Aorta (tissue), 5 donors: ENCODE measurements around the gene ENDOU. TPM values are rescaled to one million over a fixed set of nuclear protein-coding genes. Genes with fewer than 3 reads are reported as not detected.
A peak's percentile ranks its signal among the peaks of the same experiment; 100 is the strongest.

Experiments used
- ATAC-seq: fragments of 200-7000 bp; cut with Tn5 transposase; one replicate; pipeline ENCODE4 v1.9.1; 2022; ENCODE audit warnings: moderate library complexity; ENCODE audit not compliant: low FRiP score
- DNase-seq, 2 donors: peaks; one replicate each; pipeline ENCODE4 v3.0.0-alpha.2; 2020
- H3K27ac ChIP-seq, 2 donors: one replicate each; pipeline ENCODE4 v1.5.1; 2013; ENCODE audit warnings: low read length in 2 of 2, mild to moderate bottlenecking in 2 of 2, moderate library complexity in 2 of 2, control low read depth in 1 of 2, inconsistent platforms in 1 of 2, low read depth in 1 of 2
- H3K27me3 ChIP-seq, 2 donors: one replicate each; pipeline ENCODE4 v1.6.1; 2013; ENCODE audit warnings: control low read depth in 1 of 2, low read length in 1 of 2, mild to moderate bottlenecking in 1 of 2, moderate library complexity in 1 of 2; ENCODE audit not compliant: insufficient read depth in 2 of 2, control insufficient read depth in 1 of 2
- H3K36me3 ChIP-seq, 2 donors: one replicate each; pipeline ENCODE4 v1.6.1; 2013; ENCODE audit warnings: control low read depth in 1 of 2, low read length in 1 of 2, mild to moderate bottlenecking in 1 of 2; ENCODE audit not compliant: insufficient read depth in 2 of 2, control insufficient read depth in 1 of 2
- H3K4me1 ChIP-seq, 2 donors: one replicate each; pipeline ENCODE4 v1.6.1; 2013; ENCODE audit warnings: low read length in 2 of 2, control low read depth in 1 of 2, mild to moderate bottlenecking in 1 of 2, moderate library complexity in 1 of 2; ENCODE audit not compliant: insufficient read depth in 2 of 2, control insufficient read depth in 1 of 2
- H3K4me3 ChIP-seq, 2 donors: one replicate each; pipeline ENCODE4 v1.5.1; 2013; ENCODE audit warnings: low read length in 2 of 2, control low read depth in 1 of 2, mild to moderate bottlenecking in 1 of 2
- H3K9me3 ChIP-seq: one replicate; pipeline ENCODE4 v1.6.1; 2013; ENCODE audit warnings: mild to moderate bottlenecking, low read length; ENCODE audit not compliant: control insufficient read depth
- WGBS, 2 donors: extraction: QIAGEN DNeasy Blood & Tissue Kit; methylation state at CpG; one replicate each; pipeline ENCODE4 v1.1.7; 2013; 5-methylcytosine and 5-hydroxymethylcytosine counted together
- intact Hi-C, 2 donors: fragments of 100-400 bp; cut with DNase I; formaldehyde crosslinking; loops; one replicate each; pipeline versions ENCODE4 v1.14.2 to v1.15.0; 2022
- polyA plus RNA-seq, 2 donors: library from polyadenylated mRNA; stranded (reverse); fragments of 200-250 nt; gene quantifications; one replicate each; pipeline ENCODE4 v1.2.3, GENCODE V29; 2013
- total RNA-seq, 2 donors: library from RNA; stranded (reverse); fragmentation: NEBNext Ultra II Directional; extraction: Animal tissue kit (Norgen Biotek cat#: 25700); gene quantifications; one replicate each; pipeline ENCODE4 v1.2.1, GENCODE V29; 2021
- donor health status: healthy with polysubstance abuse.
- donor health status: Bipolar disorder and iron deficiency.
- donor health status: DM: no; HTN: no; CAD: no.
- donor health status: DM: no; HTN: no; CAD: no.
- donor health status: DM: yes; HTN: yes; CAD: no.

ENDOU gene
- total and polyA plus RNA-seq, 4 donors = 0.29 to 1.7 (median 0.74) TPM; not detected in 1

GRCh38 chr12:47758834-47759690 is 33.8 kb upstream of the ENDOU start, which contains the start of gene RAPGEF3:
TSS of gene RAPGEF3 (minus strand) at chr12:47758880. CDS start at chr12:47758556, 324 bp downstream.
- H3K4me1 ChIP-seq = peaks cover 2 to 4% of the 10 kb centered on the region in 2 donors
- intact Hi-C loops = no loop called here

GRCh38 chr12:47758584-47758833 is 33.2 kb upstream of the ENDOU start:
- Histone ChIP-seq H3K9me3 (no peaks in the 10 kb centered on the region), H3K4me1 (peaks cover 2 to 4% of the 10 kb centered on the region in 2 donors), H3K36me3 (no peaks in the 10 kb centered on the region), H3K27me3 (no peaks in the 10 kb centered on the region), H3K4me3 (peak overlapping the region in 1 of 2 donors; percentile 41), H3K27ac (peak overlapping the region in 1 of 2 donors; percentile 4)
- ATAC-seq (no peak), DNase-seq (no peak)
- intact Hi-C loops = no loop called here
- 1% methylated on average over 10 of the region's 10 CpGs for WGBS, 2 donors

More at GRCh38 chr12:47758834-47759690, 33.8 kb upstream of the ENDOU start, which contains the start of gene RAPGEF3:
- Histone ChIP-seq H3K9me3 (no peaks in the 10 kb centered on the region), H3K27me3 (no peaks in the 10 kb centered on the region), H3K4me3 (peak within 1 kb of the TSS; percentile 21 to 41), H3K27ac (peak within 1 kb of the TSS in 1 of 2 donors; percentile 19), H3K36me3 (no peaks in the 10 kb centered on the region)
- 7 to 8% methylated on average over 51 to 57 of the region's 57 CpGs for WGBS, 2 donors
- peak; percentile 91 to 95 for DNase-seq
- ATAC-seq = peak; percentile 95

- DNase-seq = peak in 1 of 2 donors; percentile 70
Measured at GRCh38 chr12:47757840-47758583, 32.7 kb upstream of the ENDOU start.

GRCh38 chr12:47757364-47757839 is 32.1 kb upstream of the ENDOU start:
- Histone ChIP-seq H3K27me3 (no peaks in the 10 kb centered on the region), H3K36me3 (no peaks in the 10 kb centered on the region), H3K4me3 (peak overlapping the region in 1 of 2 donors; percentile 41), H3K9me3 (no peaks in the 10 kb centered on the region), H3K4me1 (peaks cover 2 to 4% of the 10 kb centered on the region in 2 donors), H3K27ac (no peak overlapping the region)
- ATAC-seq (no peak), DNase-seq (no peak)
- 73 to 80% methylated on average over 7 of the region's 7 CpGs for WGBS, 2 donors
- intact Hi-C loops = no loop called here

More at GRCh38 chr12:47757840-47758583, 32.7 kb upstream of the ENDOU start:
- intact Hi-C loops = no loop called here
- 50% methylated on average over 20 of the region's 20 CpGs for WGBS, 2 donors
- H3K27ac ChIP-seq = peak overlapping the region in 1 of 2 donors; percentile 4
- H3K36me3 ChIP-seq = no peaks in the 10 kb centered on the region
- H3K27me3 ChIP-seq = no peaks in the 10 kb centered on the region
- H3K4me3 ChIP-seq = peak overlapping the region in 1 of 2 donors; percentile 41
- no peak for ATAC-seq
- H3K4me1 ChIP-seq = peaks cover 2 to 4% of the 10 kb centered on the region in 2 donors
- H3K9me3 ChIP-seq = no peaks in the 10 kb centered on the region

GRCh38 chr12:47755655-47756562 is 30.6 kb upstream of the ENDOU start:
- Histone ChIP-seq H3K27ac (no peak overlapping the region), H3K4me3 (no peak overlapping the region), H3K9me3 (no peaks in the 10 kb centered on the region), H3K36me3 (no peaks in the 10 kb centered on the region), H3K27me3 (no peaks in the 10 kb centered on the region), H3K4me1 (peaks cover 2 to 4% of the 10 kb centered on the region in 2 donors)
- DNase-seq (no peak), ATAC-seq (no peak)
- 76 to 80% methylated on average over 12 of the region's 12 CpGs for WGBS, 2 donors
- intact Hi-C loops = no loop called here

GRCh38 chr12:47754881-47755280 is 29.6 kb upstream of the ENDOU start:
- intact Hi-C loops = no loop called here
- H3K4me1 ChIP-seq = peaks cover 2 to 4% of the 10 kb centered on the region in 2 donors
- no peaks in the 10 kb centered on the region for H3K36me3 ChIP-seq
- 26 to 38% methylated on average over 3 of the region's 3 CpGs for WGBS, 2 donors
- no peaks in the 10 kb centered on the region for H3K27me3 ChIP-seq
- peak overlapping the region in 1 of 2 donors; percentile 61 for H3K27ac ChIP-seq
- no peak for ATAC-seq
- no peak overlapping the region for H3K4me3 ChIP-seq
- DNase-seq = no peak
- no peaks in the 10 kb centered on the region for H3K9me3 ChIP-seq

- Histone ChIP-seq H3K4me1 (peaks cover 2 to 4% of the 10 kb centered on the region in 2 donors), H3K27ac (peak overlapping the region; percentile 19 to 84), H3K9me3 (no peaks in the 10 kb centered on the region), H3K36me3 (no peaks in the 10 kb centered on the region), H3K27me3 (no peaks in the 10 kb centered on the region), H3K4me3 (no peak overlapping the region)
- 84% methylated on average over 4 of the region's 4 CpGs for WGBS, 2 donors
- no peak for ATAC-seq
- intact Hi-C loops = no loop called here
- DNase-seq = no peak
Measured at GRCh38 chr12:47754126-47754525, 28.8 kb upstream of the ENDOU start.
